Prostate gland (tissue), 2 donors: ENCODE measurements around the gene LCOR. TPM values are rescaled to one million over a fixed set of nuclear protein-coding genes. Genes with fewer than 3 reads are reported as not detected.

Experiments
- DNase-seq: peaks from one replicate; pipeline ENCODE4 v3.0.0-alpha.2; 2019; ENCODE audit warnings: low spot score
- H3K27ac ChIP-seq, 2 donors: fragments of 200-600 bp; sonication (generic); 2 replicates each; pipeline ENCODE4 v1.5.1; 2017 to 2019
- H3K27me3 ChIP-seq: fragments of 200-600 bp; sonication (generic); replicated peaks from 2 replicates; pipeline ENCODE4 v1.5.1; 2019; ENCODE audit not compliant: insufficient read depth
- H3K36me3 ChIP-seq, 2 donors: fragments of 200-600 bp; sonication (generic); 1 replicate in 1 of 2; 2 replicates in 1 of 2; pipeline versions ENCODE4 v1.5.1 to v1.8.1; 2017 to 2019
- H3K4me1 ChIP-seq: fragments of 200-600 bp; sonication (generic); replicated peaks from 2 replicates; pipeline ENCODE4 v1.5.1; 2019
- H3K4me3 ChIP-seq, 2 donors: fragments of 200-600 bp; sonication (generic); 2 replicates each; pipeline ENCODE4 v1.5.1; 2017 to 2019
- H3K9me3 ChIP-seq: fragments of 200-600 bp; sonication (generic); 2 replicates; pipeline ENCODE4 v1.5.1; 2017
- POLR2A ChIP-seq: fragments of 450-650 bp; IDR thresholded peaks from one replicate; pipeline ENCODE4 v1.6.1; 2016; ENCODE audit warnings: antibody characterized with exemption, mild to moderate bottlenecking
- POLR2AphosphoS5 ChIP-seq: sonication (generic); formaldehyde crosslinking; IDR thresholded peaks from one replicate; pipeline ENCODE4 v1.6.1; 2017; ENCODE audit warnings: antibody characterized with exemption
- WGBS: methylation state at CpG from one replicate; pipeline ENCODE4 v1.1.5; 2018; 5-methylcytosine and 5-hydroxymethylcytosine counted together
- intact Hi-C: fragments of 100-400 bp; cut with DNase I; formaldehyde crosslinking; loops from one replicate; pipeline ENCODE4 v1.14.2; 2022
- total RNA-seq, 2 donors: library from RNA; depleted of rRNA; stranded (reverse); fragments of >200 nt; gene quantifications; one replicate each; pipeline ENCODE4 v1.1.0, GENCODE V29; 2016
- TF ChIP-seq, protein P1 (sequence below), 4 experiments: fragments of 200-600 bp in 2 of 4; fragments of 450-650 bp in 2 of 4; sonication (generic) in 2 of 4; IDR thresholded peaks; 1 replicate in 3 of 4; 2 replicates in 1 of 4; pipeline ENCODE4 v1.5.1; 2016 to 2019; ENCODE audit warnings: antibody characterized with exemption in 4 of 4, mild to moderate bottlenecking in 2 of 4, moderate library complexity in 2 of 4

The LCOR gene
- total RNA-seq, 2 donors from 2014 or later = 32.8 to 40.0 TPM

GRCh38 chr10:97034301-97034700 lies 202.2 kb downstream of the LCOR start:
- no peak for DNase-seq
- WGBS = 86% methylated on average over 7 of the region's 7 CpGs
- no peaks in the 10 kb centered on the region for H3K27me3 ChIP-seq
- TF ChIP-seq, protein P1, sequence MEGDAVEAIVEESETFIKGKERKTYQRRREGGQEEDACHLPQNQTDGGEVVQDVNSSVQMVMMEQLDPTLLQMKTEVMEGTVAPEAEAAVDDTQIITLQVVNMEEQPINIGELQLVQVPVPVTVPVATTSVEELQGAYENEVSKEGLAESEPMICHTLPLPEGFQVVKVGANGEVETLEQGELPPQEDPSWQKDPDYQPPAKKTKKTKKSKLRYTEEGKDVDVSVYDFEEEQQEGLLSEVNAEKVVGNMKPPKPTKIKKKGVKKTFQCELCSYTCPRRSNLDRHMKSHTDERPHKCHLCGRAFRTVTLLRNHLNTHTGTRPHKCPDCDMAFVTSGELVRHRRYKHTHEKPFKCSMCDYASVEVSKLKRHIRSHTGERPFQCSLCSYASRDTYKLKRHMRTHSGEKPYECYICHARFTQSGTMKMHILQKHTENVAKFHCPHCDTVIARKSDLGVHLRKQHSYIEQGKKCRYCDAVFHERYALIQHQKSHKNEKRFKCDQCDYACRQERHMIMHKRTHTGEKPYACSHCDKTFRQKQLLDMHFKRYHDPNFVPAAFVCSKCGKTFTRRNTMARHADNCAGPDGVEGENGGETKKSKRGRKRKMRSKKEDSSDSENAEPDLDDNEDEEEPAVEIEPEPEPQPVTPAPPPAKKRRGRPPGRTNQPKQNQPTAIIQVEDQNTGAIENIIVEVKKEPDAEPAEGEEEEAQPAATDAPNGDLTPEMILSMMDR (IDR thresholded peaks at IDR 0.05) = no peak
- TF ChIP-seq POLR2A (no peak), POLR2AphosphoS5 (no peak)
- no peak overlapping the region for H3K4me3 ChIP-seq
- no peaks in the 10 kb centered on the region for H3K36me3 ChIP-seq
- H3K9me3 ChIP-seq = no peaks in the 10 kb centered on the region
- H3K27ac ChIP-seq = no peak overlapping the region
- H3K4me1 ChIP-seq = peaks cover 4% of the 10 kb centered on the region
- intact Hi-C loops = no loop called here

- no peak overlapping the region for H3K27ac ChIP-seq
- WGBS = 91% methylated on average over 18 of the region's 18 CpGs
- intact Hi-C loops = no loop called here
These were observed 203.1 kb downstream of the LCOR start for GRCh38 chr10:97034958-97035769.

GRCh38 chr10:97037365-97038361 lies 205.6 kb downstream of the LCOR start:
- Histone ChIP-seq H3K4me1 (peaks cover 4% of the 10 kb centered on the region), H3K9me3 (no peaks in the 10 kb centered on the region), H3K27ac (no peak overlapping the region), H3K36me3 (no peaks in the 10 kb centered on the region), H3K4me3 (peak overlapping the region; percentile 24 to 34), H3K27me3 (no peaks in the 10 kb centered on the region)
- intact Hi-C loops = no loop called here
- peak; percentile 72 for DNase-seq
- no peak for TF ChIP-seq POLR2A
- TF ChIP-seq POLR2AphosphoS5 = peak; percentile 40
- TF ChIP-seq, protein P1 (IDR thresholded peaks at IDR 0.05) = peak; percentile 72 to 86 (median 76)
- WGBS = 15% methylated on average over 30 of the region's 30 CpGs

More at GRCh38 chr10:97034958-97035769, 203.1 kb downstream of the LCOR start:
- Histone ChIP-seq H3K4me1 (peaks cover 4% of the 10 kb centered on the region), H3K27me3 (no peaks in the 10 kb centered on the region), H3K36me3 (no peaks in the 10 kb centered on the region), H3K9me3 (no peaks in the 10 kb centered on the region), H3K4me3 (no peak overlapping the region)
- TF ChIP-seq POLR2AphosphoS5 (no peak), POLR2A (no peak)
- TF ChIP-seq, protein P1 (IDR thresholded peaks at IDR 0.05) = no peak
- DNase-seq = no peak

DNA sequence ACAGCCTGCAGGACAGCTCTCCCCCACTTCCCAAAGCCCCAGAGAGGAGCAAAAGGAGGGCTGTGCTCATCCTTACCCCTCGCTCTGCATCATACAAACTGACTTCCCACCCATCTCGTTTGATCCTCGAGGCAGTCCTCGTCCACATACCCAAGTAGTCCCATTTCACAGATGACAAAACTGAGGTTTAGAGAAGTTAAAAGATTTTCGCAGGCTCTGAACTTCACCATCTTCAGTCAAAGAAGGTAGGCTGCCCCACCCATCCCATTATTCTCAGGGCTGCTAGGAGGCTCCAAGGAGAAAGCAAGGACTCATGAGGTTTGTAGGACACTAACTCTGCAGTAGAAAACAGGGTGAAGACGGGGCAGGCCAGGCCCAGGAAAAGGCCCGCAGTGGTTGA lies 206.6 kb downstream of the LCOR start:
- no peak overlapping the region for H3K27ac ChIP-seq
- no peak overlapping the region for H3K4me3 ChIP-seq
- no peak for DNase-seq
- H3K36me3 ChIP-seq = no peaks in the 10 kb centered on the region
- H3K9me3 ChIP-seq = no peaks in the 10 kb centered on the region
- intact Hi-C loops = no loop called here
- no peak for TF ChIP-seq POLR2AphosphoS5
- no peak for TF ChIP-seq POLR2A
- TF ChIP-seq, protein P1 (IDR thresholded peaks at IDR 0.05) = no peak
- H3K4me1 ChIP-seq = peaks cover 4% of the 10 kb centered on the region
- 96% methylated on average over 7 of the region's 7 CpGs for WGBS
- no peaks in the 10 kb centered on the region for H3K27me3 ChIP-seq
